ENCODE measurements around the gene BRPF3.

BRPF3 gene

GRCh38 chr6:36272234-36272633 is 75.7 kb downstream of the BRPF3 start:
- DNase-seq = no peak

- DNase-seq = no peak
These were observed 76.5 kb downstream of the BRPF3 start for GRCh38 chr6:36273067-36273466.

DNA sequence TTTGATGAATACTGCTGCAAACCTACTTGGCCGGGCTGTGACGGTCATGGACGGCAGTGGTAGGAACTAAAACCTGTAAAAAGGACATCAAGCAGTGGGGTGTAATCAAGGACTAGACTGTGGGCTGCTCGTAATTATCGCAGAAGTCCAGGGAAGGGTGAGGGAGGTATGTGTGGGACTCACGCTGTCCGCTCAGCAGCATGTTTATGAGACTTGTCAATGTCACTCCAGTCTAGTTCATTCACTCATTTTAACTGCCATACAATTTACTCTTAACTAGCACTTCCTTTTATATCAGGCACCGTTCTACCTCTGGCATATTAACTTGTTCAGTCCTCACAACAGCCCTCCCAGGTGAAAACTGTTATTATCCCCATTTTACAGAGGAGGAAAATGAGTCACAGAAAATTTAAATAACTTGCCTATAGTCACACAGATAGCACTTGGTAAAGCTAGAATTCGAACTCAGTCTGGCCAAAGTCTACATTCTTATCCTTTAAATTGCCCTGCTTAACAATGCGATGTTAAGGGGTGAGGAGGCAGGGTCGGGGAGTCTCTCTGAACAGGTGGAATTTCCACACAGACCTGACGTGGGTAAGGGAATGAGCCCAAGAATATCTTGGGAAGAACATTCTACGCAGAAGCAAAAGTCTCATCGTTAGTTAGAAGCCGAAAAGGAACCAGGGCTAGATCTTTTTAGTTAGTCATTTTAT is 77.4 kb downstream of the BRPF3 start:
- no peak for DNase-seq

DNA sequence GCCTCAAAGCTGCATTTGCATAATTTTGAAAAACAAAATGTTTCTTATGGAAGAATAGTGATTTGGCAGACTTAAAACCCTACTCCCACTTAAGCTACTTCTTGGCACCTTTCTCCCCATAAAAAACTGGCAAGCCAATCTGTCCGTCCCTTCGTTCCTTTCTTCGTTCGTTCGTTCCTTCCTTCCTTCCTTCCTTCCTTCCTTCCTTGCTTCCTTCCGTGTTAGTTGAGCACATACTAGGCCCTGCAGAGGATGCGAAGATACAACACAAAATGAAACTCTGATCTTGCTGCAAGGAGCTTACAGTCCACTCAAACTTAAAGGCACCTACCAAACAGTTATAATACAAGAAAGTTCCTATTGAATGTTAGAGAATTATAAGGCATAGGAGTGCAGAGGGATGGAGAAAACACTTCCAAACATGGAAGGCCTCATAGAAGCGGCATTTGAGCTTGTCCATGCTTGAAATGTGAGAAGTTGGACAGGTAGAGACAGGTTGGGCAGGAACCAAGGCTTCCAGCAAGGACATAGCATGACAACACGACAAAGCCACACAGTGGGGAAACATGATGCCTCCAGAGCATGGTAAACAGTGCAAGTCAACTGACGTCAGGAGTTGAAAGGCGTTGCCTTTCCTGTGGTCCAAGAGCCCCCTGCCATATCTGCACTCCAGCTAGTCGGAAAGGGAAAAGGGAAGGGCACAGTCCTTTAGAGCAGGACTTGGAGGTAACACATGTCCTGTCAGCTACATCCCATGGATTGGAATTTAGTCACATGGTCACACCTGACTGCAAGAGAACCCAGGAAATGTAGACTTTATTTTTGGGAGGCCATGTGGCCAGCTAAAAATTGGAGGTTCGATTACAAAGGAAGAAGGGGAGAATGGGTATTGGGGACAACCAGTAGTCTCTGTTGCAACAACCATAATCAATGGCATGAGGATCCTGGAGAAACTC is 80.3 kb downstream of the BRPF3 start:
- no peak for DNase-seq

DNA sequence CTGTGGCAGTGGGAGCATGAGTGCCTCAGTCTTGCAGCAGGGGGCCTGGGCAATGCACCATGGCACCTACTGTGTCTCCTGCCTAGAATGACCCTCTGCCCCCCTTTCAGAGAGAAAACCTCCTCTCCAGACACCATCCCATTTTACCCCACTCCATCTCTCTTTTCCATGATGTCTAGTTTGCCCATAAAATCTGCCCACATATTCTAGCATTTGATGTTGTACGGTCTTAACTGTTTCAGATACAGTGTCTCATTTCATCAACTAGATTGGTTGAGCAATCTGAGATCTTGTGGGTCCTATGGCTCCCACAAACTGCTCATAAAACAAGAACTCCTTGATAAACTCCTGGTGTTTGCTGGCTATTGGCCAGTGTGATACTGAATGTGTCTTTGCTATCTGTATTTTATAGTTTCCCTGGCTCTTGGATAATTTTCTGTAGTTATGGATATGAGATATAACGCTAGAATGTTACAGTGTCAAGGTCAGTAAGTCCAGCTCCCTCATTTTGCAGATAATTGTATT is 81.5 kb downstream of the BRPF3 start:
- DNase-seq = no peak

- DNase-seq = no peak
These were observed 83.9 kb downstream of the BRPF3 start for GRCh38 chr6:36280467-36280866.

- DNase-seq = no peak
These were observed 84.4 kb downstream of the BRPF3 start for GRCh38 chr6:36280983-36281382.
